Calu3 (cell line): ENCODE data around the gene LGALS12. TPM values are rescaled to one million over a fixed set of nuclear protein-coding genes. Genes with fewer than 3 reads are reported as not detected.

Experiments used
- Bru-seq: library from RNA; stranded (reverse); fragments of 400-500 nt; gene quantifications from one replicate; lab custom pipeline; 2021; lab: Mats Ljungman, UMichigan
- BruChase-seq, 2 experiments: library from RNA; stranded (reverse); fragments of 400-500 nt; gene quantifications; one replicate each; lab custom pipeline; 2021; lab: Mats Ljungman, UMichigan
- BruUV-seq: library from RNA; stranded (reverse); fragments of 400-500 nt; replicated peaks from 2 replicates; lab custom pipeline; 2021; lab: Mats Ljungman, UMichigan
- CTCF ChIA-PET: fragments of 300-600 bp; sonication (Branson Sonifier 250); formaldehyde crosslinking; loops from one replicate; lab custom pipeline; 2022; ENCODE audit warnings: antibody characterized with exemption; lab: Charles Lee
- DNase-seq: peaks from one replicate; pipeline ENCODE4 v3.0.0; 2022
- H3K27ac Mint-ChIP-seq: one replicate; pipeline ENCODE4 v1.8.0; 2022; ENCODE audit warnings: mixed read lengths; ENCODE audit not compliant: unreplicated experiment
- H3K27me3 Mint-ChIP-seq: one replicate; pipeline ENCODE4 v1.8.0; 2022; ENCODE audit warnings: mixed read lengths; ENCODE audit not compliant: unreplicated experiment
- H3K36me3 Mint-ChIP-seq: one replicate; pipeline ENCODE4 v1.8.0; 2022; ENCODE audit warnings: mild to moderate bottlenecking, moderate library complexity, mixed read lengths; ENCODE audit not compliant: insufficient read depth, unreplicated experiment
- H3K4me1 Mint-ChIP-seq: one replicate; pipeline ENCODE4 v1.8.0; 2022; ENCODE audit warnings: mild to moderate bottlenecking, low read depth, mixed read lengths; ENCODE audit not compliant: unreplicated experiment
- H3K4me3 Mint-ChIP-seq: one replicate; pipeline ENCODE4 v1.8.0; 2022; ENCODE audit warnings: mild to moderate bottlenecking, low read depth, moderate library complexity, mixed read lengths; ENCODE audit not compliant: unreplicated experiment
- H3K9me3 Mint-ChIP-seq: one replicate; pipeline ENCODE4 v1.8.0; 2022; ENCODE audit warnings: low read depth, mixed read lengths; ENCODE audit not compliant: unreplicated experiment
- intact Hi-C: fragments of 100-400 bp; cut with micrococcal nuclease; formaldehyde crosslinking; loops from one replicate; pipeline ENCODE4 v1.10.0; 2022; ENCODE audit not compliant: unreplicated experiment
- long read RNA-seq: library from polyadenylated mRNA; stranded (forward); transcript quantifications from one replicate; pipeline ENCODE4 v2.0.0, GENCODE V29; 2022
- total RNA-seq: library from RNA; stranded (reverse); gene quantifications from 2 replicates; pipeline ENCODE4 v1.2.3, GENCODE V29; 2022
- TF ChIP-seq, protein P1 (sequence below): fragments of 200-600 bp; IDR thresholded peaks from one replicate; pipeline ENCODE4 v1.8.0; 2022; ENCODE audit warnings: antibody characterized with exemption; ENCODE audit not compliant: unreplicated experiment

LGALS12 gene
- total RNA-seq: not detected in 2 replicates
- Bru-seq, nascent RNA: not detected
- BruChase-seq, experiment 1, labeled RNA remaining after a 6-hour chase: percentile 7 among the genes with signal in this experiment
- not detected for BruChase-seq, experiment 2, labeled RNA remaining after a 2-hour chase
- long read RNA-seq: 0 reads

- no peak within 1 kb of the TSS for H3K27ac Mint-ChIP-seq
Observed at GRCh38 chr11:63505857-63506528, at the start of gene LGALS12. LGALS12 (plus strand) TSS chr11:63506084; CDS start chr11:63506459, 375 bp downstream.

DNA sequence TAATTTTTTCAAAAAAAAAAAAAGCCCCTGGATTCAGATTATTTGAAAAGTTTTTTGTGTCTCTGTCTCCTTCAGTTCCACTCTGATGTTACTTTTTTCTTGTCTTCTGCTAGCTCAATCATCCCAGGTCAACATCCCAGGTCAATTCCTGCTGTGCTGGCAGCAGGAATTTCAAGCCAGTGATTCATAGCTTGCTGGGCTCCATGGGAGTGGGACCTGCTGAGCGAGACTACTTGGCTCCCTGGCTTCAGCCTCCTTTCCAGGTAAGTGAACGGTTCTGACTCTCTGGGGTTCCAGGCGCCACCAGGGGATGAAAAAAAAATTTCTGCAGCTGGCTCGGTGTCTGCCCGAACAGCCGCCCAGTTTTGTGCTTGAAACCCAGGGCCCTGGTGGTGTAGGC is 46.3 kb upstream of the LGALS12 start:
- TF ChIP-seq, protein P1, sequence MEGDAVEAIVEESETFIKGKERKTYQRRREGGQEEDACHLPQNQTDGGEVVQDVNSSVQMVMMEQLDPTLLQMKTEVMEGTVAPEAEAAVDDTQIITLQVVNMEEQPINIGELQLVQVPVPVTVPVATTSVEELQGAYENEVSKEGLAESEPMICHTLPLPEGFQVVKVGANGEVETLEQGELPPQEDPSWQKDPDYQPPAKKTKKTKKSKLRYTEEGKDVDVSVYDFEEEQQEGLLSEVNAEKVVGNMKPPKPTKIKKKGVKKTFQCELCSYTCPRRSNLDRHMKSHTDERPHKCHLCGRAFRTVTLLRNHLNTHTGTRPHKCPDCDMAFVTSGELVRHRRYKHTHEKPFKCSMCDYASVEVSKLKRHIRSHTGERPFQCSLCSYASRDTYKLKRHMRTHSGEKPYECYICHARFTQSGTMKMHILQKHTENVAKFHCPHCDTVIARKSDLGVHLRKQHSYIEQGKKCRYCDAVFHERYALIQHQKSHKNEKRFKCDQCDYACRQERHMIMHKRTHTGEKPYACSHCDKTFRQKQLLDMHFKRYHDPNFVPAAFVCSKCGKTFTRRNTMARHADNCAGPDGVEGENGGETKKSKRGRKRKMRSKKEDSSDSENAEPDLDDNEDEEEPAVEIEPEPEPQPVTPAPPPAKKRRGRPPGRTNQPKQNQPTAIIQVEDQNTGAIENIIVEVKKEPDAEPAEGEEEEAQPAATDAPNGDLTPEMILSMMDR: no peak
- no TSS peak for BruUV-seq
- Mint-ChIP-seq H3K27me3 (peaks cover 23% of the 10 kb centered on the region), H3K9me3 (no peaks in the 10 kb centered on the region), H3K4me1 (no peaks in the 10 kb centered on the region), H3K36me3 (no peaks in the 10 kb centered on the region), H3K4me3 (no peak overlapping the region), H3K27ac (no peak overlapping the region)
- CTCF ChIA-PET: interaction anchor here (0.7 kb wide), 1 partner anchor 431 kb away, joined by 4 read pairs; no protein-coding TSS in a partner anchor
- intact Hi-C loops: no loop called here
- no peak for DNase-seq

More at GRCh38 chr11:63505857-63506528, at the start of gene LGALS12:
- no peaks in the 10 kb centered on the region for H3K9me3 Mint-ChIP-seq
- peaks cover 35% of the 10 kb centered on the region for H3K4me1 Mint-ChIP-seq
- no peak within 1 kb of the TSS for H3K4me3 Mint-ChIP-seq
- intact Hi-C loops: no loop called here
- no peaks in the 10 kb centered on the region for H3K27me3 Mint-ChIP-seq
- no TSS peak for BruUV-seq
- DNase-seq: no peak
- CTCF ChIA-PET: interaction anchor here (0.6 to 0.7 kb wide), 2 partner anchors 31 to 301 kb away, joined by 3 to 6 read pairs; no protein-coding TSS in a partner anchor
- H3K36me3 Mint-ChIP-seq: no peaks in the 10 kb centered on the region
- TF ChIP-seq, protein P1: no peak

GRCh38 chr11:63462137-63462536 is 43.7 kb upstream of the LGALS12 start:
- CTCF ChIA-PET: interaction anchor here (0.7 kb wide), 1 partner anchor 18 kb away, joined by 3 read pairs; no protein-coding TSS in a partner anchor
- BruUV-seq: no TSS peak
- Mint-ChIP-seq H3K27me3 (peaks cover 37% of the 10 kb centered on the region), H3K36me3 (no peaks in the 10 kb centered on the region), H3K4me3 (no peak overlapping the region), H3K27ac (no peak overlapping the region), H3K9me3 (no peaks in the 10 kb centered on the region), H3K4me1 (no peaks in the 10 kb centered on the region)
- TF ChIP-seq, protein P1: no peak
- intact Hi-C loops: no loop called here
- no peak for DNase-seq

- Mint-ChIP-seq H3K4me3 (no peak overlapping the region), H3K27ac (no peak overlapping the region), H3K36me3 (no peaks in the 10 kb centered on the region), H3K4me1 (no peaks in the 10 kb centered on the region), H3K9me3 (peaks cover 2% of the 10 kb centered on the region), H3K27me3 (peaks cover 35% of the 10 kb centered on the region)
- TF ChIP-seq, protein P1: no peak
- BruUV-seq: no TSS peak
- DNase-seq: no peak
- intact Hi-C loops: no loop called here
- CTCF ChIA-PET: no interaction called here
Observed at GRCh38 chr11:63470311-63470710, 35.6 kb upstream of the LGALS12 start.
